NCI-H2107 (cell line): Measurements from ENCODE around the gene GARIN5A.

ENCODE experiments used
- DNase-seq: peaks from one replicate; lab custom pipeline; 2025; lab: John Stamatoyannopoulos, UW

The GARIN5A gene

DNA sequence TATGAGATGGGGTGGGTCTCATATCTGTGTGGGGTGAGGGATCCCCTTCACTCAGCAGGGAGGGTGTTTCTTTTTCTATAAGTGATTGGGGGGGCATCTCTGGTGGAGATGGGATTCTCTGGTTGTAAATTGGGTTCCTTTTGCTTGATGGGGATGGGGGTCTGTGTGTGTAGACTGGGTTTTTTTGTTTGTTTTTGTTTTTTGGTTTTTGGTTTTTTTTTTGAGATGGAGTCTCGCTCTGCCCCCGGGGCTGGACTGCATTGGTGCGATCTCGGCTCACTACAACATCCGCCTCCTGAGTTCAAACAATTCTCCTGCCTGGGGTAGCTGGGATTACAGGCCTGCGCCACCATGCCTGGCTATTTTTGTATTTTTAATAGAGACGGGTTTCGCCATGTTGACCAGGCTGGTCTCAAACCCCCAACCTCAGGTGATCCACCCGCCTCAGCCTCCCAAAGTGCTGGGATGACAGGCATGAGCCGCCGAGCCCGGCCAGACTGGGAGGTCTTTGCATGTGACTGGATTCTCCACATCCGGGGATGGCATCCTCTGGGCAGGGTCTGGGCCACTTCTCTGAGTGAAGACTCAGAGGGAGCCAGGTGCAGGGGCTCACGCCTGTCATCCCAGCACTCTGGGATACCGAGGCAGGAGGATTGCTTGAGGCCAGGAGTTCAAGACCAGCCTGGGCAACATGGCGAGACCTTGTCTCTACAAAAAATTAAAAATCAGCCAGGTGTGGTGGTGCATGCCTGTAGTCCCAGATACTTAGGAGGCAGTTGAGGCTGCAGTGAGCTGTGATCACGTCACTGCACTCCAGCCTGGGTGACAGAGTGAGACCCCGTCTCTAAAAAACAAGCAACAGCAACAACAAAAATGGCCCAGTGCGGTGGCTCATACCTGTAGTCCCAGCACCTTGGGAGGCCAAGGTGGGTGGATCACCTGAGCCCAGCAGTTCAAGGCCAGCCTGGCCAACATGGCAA is 43.2 kb downstream of the GARIN5A start:
- no peak for DNase-seq

- no peak for DNase-seq
Measured at GRCh38 chr19:50432221-50433028, 44.2 kb downstream of the GARIN5A start, which contains the start of gene MYBPC2. TSS of gene MYBPC2 (plus strand) at chr19:50432892. CDS start at chr19:50432954, 62 bp downstream.

DNA sequence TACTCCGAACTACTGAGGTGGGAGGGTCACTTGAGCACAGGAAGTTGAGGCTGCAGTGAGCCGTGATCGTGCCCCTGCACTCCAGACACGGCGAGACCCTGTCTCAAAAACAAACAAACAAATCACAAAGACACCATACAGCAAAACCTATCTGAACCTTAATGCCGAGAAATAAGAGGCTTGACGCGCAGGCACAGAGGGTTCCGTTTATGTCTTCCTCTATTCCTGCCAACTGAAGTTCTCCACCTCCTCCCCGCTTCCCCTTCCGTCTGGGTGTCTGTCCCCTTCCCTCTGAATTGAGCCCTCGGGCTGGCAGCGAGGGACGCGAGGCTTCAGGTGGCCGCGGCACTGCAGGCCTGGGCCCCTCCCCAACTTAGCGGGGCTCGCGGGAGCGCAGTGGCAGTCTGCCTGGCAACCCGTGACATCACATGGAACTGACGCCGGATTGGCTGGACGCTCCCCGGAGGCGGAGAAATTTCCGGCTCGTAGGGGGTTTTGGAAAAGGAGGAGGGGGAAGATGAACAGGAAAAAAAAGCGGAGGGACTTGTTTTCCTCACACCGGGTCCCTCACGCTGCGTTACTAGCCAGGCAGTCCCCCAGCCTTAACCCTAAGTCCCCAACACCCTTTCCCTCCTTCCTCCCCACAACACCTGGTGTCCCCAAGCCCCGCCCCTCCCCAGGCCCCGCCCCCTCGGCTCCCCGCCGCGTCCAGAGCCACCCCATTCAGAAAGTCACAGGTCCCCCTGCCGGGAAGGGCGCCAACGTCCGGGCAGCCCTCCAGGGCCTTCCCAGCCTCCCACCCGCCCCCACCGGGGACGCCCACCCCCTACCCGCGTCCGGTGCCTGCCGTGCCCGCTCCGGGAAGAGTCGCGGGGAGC is 45.1 kb downstream of the GARIN5A start:
- peak; percentile 47 for DNase-seq

GRCh38 chr19:50430888-50431342 is 45.7 kb downstream of the GARIN5A start:
- DNase-seq: no peak

GRCh38 chr19:50428772-50429463 is 47.7 kb downstream of the GARIN5A start:
- no peak for DNase-seq

GRCh38 chr19:50427997-50428425 is 48.6 kb downstream of the GARIN5A start:
- DNase-seq: no peak

GRCh38 chr19:50427318-50427925 is 49.2 kb downstream of the GARIN5A start:
- DNase-seq: no peak

- DNase-seq: no peak
Measured at GRCh38 chr19:50425581-50425980, 51.1 kb downstream of the GARIN5A start.

DNA sequence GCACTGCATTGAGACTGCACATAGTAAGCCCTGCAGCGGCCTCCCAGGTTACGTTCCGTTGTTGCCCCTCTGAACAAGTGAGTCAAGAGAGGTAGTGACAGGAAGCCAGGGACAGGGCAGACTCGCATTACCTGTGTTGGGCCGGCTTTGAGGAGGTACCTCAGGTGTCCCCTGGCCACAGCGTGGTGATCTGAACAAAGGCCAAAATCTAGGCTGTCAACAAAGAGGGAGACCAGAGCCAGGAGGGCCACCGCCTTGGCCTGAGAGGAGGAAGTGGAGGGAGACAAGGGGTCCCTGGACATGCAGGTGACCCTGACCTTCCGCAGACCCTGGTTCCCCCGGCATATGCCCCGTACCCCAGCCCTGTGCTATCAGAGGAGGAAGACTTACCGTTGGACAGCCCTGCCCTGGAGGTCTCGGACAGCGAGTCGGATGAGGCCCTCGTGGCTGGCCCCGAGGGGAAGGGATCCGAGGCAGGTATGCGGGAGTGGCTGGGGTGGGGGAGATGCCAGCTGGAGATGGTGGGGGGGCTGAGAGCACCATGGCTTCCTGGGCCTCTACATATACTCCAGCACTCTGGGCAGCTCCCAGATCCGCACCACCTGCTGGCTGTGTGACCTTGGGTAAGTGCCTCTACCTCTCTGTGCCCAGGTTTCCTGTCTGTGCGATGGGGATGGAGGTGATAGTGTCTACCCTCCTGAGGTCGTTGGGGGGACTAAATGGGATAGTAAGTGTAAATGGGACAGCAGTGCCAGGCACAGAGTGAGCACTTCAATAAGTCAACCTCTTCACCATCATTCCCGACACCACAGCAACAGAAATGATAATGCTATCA is 53.2 kb downstream of the GARIN5A start:
- no peak for DNase-seq

GRCh38 chr19:50422397-50423278 is 54.0 kb downstream of the GARIN5A start:
- DNase-seq: no peak

DNA sequence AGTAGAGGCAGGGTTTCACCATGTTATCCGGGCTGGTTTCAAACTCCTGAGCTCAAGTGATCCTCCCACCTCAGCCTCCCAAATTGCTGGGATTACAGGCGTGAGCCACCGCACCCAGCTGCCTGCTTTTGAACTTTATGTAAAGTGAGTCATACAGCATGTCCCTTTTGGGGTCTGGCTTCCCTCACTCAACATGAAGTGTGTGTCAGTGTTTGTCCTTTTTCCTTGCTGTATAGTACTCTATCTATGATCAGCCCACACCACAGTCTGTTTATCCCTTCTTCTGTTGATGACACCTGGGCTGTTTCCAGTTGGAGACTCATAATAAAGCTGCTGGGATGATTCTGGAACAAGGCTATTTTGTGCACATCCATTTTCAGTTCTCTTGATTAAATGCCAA is 55.8 kb downstream of the GARIN5A start:
- DNase-seq: no peak

- DNase-seq: no peak
Measured at GRCh38 chr19:50420127-50420526, 56.5 kb downstream of the GARIN5A start.

- DNase-seq: no peak
Measured at GRCh38 chr19:50419580-50420035, 57.0 kb downstream of the GARIN5A start.

- DNase-seq: no peak
Measured at GRCh38 chr19:50419022-50419579, 57.5 kb downstream of the GARIN5A start.

DNA sequence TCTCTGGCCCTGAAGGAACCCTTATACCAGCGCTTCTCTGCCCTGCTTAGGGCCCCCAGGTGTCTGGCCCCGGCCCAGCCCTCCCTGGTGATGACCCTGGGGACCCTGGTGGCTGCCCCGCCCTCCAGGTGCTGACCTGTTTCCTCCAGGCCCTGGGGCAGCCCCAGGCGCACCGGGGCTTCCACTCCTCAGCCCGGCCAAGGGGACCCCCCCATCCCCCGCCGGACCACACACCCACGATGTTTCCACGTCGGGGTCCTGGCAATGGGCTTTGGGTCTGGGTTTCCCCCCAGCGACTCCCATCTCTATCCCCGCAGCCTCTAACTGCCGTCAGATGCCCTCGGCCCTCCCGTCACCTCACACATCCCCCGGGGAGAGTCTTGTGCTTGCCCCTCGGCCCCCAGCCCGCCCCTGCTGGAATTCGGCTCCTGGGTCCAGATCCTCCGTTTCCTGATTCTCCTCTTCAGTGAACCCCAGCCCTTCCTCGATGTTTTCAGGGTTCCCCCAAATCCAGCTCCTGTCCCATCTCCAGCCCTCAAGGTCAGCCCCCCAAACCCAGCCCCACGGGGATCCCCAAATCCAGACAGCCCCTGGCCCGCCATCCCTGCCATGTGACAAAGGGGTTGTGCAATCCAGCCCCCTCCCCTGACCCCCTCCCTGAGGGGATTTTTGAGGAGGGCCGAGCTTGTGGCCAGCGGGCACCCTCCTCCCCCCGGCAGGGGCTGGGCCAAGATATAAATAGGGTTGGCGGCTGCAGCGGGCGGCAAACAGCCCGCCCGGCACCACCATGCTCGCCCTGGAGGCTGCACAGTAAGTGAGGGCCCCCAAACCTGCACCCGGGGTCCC is 58.2 kb downstream of the GARIN5A start, which contains the start of gene SPIB:
Gene SPIB, plus strand, starts transcription at position 763 of the 846 bp plus-strand sequence. Its CDS starts 25 bp downstream, at position 788.
- no peak for DNase-seq

DNA sequence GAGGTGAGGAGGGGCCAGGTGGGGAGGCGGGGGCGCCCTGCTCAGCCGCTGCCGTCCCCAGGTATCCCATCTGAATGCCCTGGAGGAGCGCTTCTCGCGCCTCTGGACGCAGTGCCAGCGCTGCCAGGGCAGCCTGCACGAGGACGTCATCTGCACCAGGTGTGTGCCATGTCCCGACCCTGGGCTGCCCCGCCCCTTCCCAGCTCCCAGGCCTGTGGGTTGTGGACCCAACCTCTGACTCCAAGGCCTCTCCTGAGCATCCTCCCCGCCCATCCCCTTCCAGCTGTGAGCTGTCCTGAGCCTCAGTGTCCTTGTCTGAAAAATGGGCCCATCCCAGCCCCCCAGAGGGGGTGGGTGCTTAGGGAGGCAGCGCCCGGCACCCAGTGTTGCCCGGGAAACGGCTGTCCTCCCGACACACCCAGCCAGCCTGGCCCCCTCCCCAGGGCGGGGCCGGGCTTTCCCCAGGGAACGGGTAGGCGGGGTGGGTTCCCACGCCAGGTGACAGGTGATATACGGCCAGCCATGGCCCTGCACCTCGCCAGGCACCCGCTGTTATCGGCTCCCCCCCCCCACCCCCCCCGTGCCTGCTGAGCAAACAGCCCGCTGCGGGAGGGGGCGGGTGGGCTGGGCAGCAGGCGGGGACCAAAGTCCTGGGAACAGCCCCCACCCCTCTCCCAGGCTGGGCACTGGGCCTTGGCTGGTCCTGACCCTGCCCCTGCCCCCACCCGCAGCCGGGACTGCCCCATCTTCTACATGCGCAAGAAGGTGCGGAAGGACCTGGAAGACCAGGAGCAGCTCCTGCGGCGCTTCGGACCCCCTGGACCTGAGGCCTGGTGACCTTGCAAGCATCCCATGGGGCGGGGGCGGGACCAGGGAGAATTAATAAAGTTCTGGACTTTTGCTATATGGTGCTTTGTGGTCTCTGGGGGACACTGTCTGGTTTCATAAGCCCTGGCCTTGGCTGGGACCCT is 59.3 kb downstream of the GARIN5A start:
- DNase-seq: no peak
